HEK293T (cell line): ENCODE data around the gene HSDL1.
A peak's percentile ranks its signal among the peaks of the same experiment; 100 is the strongest.

Source experiments
- BHLHE40 ChIP-seq: fragments of 450-650 bp; IDR thresholded peaks from 2 replicates; pipeline ENCODE4 v1.6.1; 2016; ENCODE audit warnings: mild to moderate bottlenecking, moderate library complexity, borderline replicate concordance
- ELF4 ChIP-seq: fragments of 450-650 bp; IDR thresholded peaks from 2 replicates; pipeline ENCODE4 v1.6.1; 2017; ENCODE audit warnings: antibody characterized with exemption
- FOXA1 ChIP-seq: fragments of 450-650 bp; IDR thresholded peaks from 2 replicates; pipeline ENCODE4 v1.6.1; 2016; ENCODE audit warnings: mild to moderate bottlenecking
- FOXM1 ChIP-seq: fragments of 450-650 bp; IDR thresholded peaks from 2 replicates; pipeline ENCODE4 v1.6.1; 2017; ENCODE audit warnings: mild to moderate bottlenecking, borderline replicate concordance
- HDGF ChIP-seq: fragments of 450-650 bp; IDR thresholded peaks from 2 replicates; pipeline ENCODE4 v1.6.1; 2017; ENCODE audit warnings: antibody characterized with exemption, borderline replicate concordance
- L3MBTL2 ChIP-seq: fragments of 450-650 bp; conservative IDR thresholded peaks from 2 replicates; pipeline ENCODE4 v1.6.1; 2016; ENCODE audit warnings: mild to moderate bottlenecking
- SP1 ChIP-seq: fragments of 450-650 bp; IDR thresholded peaks from 2 replicates; pipeline ENCODE4 v1.6.1; 2017
- SUZ12 ChIP-seq: fragments of 450-650 bp; IDR thresholded peaks from 2 replicates; pipeline ENCODE4 v1.6.1; 2016; ENCODE audit warnings: mild to moderate bottlenecking
- TARDBP ChIP-seq: fragments of 450-650 bp; IDR thresholded peaks from 2 replicates; pipeline ENCODE4 v1.6.1; 2016
- ZNF384 ChIP-seq: fragments of 450-650 bp; IDR thresholded peaks from 2 replicates; pipeline ENCODE4 v1.6.1; 2016
- TF ChIP-seq, protein P1 (sequence below): fragments of 450-650 bp; IDR thresholded peaks from 2 replicates; pipeline ENCODE4 v1.6.1; 2016

DNA sequence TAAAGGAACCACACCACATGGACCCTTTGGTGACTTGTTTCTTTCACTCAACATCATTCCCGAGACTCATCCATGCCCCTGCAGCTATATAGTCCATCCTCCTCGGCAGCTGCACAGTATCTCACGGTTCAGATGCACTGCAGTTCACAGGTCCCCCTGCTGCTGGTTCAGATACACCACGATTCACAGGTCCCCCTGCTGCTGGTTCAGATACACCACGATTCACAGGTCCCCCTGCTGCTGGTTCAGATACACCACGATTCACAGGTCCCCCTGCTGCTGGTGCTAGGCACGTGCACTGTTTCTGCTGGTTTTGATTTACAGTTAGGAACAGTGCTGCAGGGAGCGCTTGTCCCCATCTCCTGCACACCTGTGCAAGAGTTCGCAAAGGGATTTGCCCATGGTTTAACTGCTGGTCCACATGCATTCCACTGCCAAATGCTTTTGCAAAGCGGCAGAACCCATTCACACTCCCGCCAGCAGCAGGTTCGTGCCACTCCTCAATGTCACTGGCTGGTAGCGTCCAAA lies 3.8 kb downstream of the HSDL1 start:
- TF ChIP-seq ELF4, result no peak
- no peak for TF ChIP-seq SP1
- TF ChIP-seq L3MBTL2, result no peak
- no peak for TF ChIP-seq FOXA1
- no peak for TF ChIP-seq SUZ12
- no peak for TF ChIP-seq BHLHE40
- TF ChIP-seq TARDBP, result no peak
- TF ChIP-seq, protein P1, sequence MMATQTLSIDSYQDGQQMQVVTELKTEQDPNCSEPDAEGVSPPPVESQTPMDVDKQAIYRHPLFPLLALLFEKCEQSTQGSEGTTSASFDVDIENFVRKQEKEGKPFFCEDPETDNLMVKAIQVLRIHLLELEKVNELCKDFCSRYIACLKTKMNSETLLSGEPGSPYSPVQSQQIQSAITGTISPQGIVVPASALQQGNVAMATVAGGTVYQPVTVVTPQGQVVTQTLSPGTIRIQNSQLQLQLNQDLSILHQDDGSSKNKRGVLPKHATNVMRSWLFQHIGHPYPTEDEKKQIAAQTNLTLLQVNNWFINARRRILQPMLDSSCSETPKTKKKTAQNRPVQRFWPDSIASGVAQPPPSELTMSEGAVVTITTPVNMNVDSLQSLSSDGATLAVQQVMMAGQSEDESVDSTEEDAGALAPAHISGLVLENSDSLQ, result 0 out of 2 replicates have a peak, but pooled peaks have one; percentile 50
- no peak for TF ChIP-seq HDGF
- TF ChIP-seq ZNF384, result no peak
- no peak for TF ChIP-seq FOXM1
